Colonic mucosa (tissue), 4 donors: Measurements from ENCODE around the gene CCDC30. TPM values are rescaled to one million over a fixed set of nuclear protein-coding genes. Genes with fewer than 3 reads are reported as not detected.

Source experiments
- DNase-seq: peaks from one replicate; pipeline ENCODE4 v3.0.0-alpha.2; 2020
- H3K27ac ChIP-seq: fragments of 200-600 bp; one replicate; pipeline ENCODE4 v1.8.0; 2021
- H3K27me3 ChIP-seq: fragments of 200-600 bp; one replicate; pipeline ENCODE4 v1.8.0; 2021
- H3K36me3 ChIP-seq: fragments of 200-600 bp; one replicate; pipeline ENCODE4 v1.8.0; 2021
- H3K4me1 ChIP-seq: fragments of 200-600 bp; one replicate; pipeline ENCODE4 v1.8.0; 2021; ENCODE audit warnings: mild to moderate bottlenecking
- H3K4me3 ChIP-seq: fragments of 200-600 bp; one replicate; pipeline ENCODE4 v1.8.0; 2021
- H3K9ac ChIP-seq, 2 donors: one replicate each; pipeline ENCODE4 v1.7.0; 2013; ENCODE audit warnings: control low read depth in 2 of 2, low read depth in 2 of 2, low read length in 2 of 2
- H3K9me3 ChIP-seq: fragments of 200-600 bp; one replicate; pipeline ENCODE4 v1.8.0; 2021
- intact Hi-C: fragments of 100-400 bp; cut with DNase I; formaldehyde crosslinking; loops from one replicate; pipeline ENCODE4 v1.14.1; 2022
- total RNA-seq, 2 donors: library from RNA; stranded (reverse); fragmentation: NEBNext Ultra II Directional in 1 of 2; extraction: Animal tissue kit (Norgen Biotek cat#: 25700) in 1 of 2; gene quantifications; one replicate each; pipeline ENCODE4 v1.2.1, GENCODE V29; 2021
- TF ChIP-seq, protein P1 (sequence below): fragments of 200-600 bp; IDR thresholded peaks from one replicate; pipeline ENCODE4 v1.8.0; 2022; ENCODE audit warnings: antibody characterized with exemption, mild to moderate bottlenecking
- donor health status: healthy.
- donor health status: DM: no; HTN: no; CAD: no.
- donor health status: DM: no; HTN: no; CAD: no.

CCDC30 gene
- total RNA-seq, 2 donors from 2014 or later: 1.5 to 1.8 TPM

DNA sequence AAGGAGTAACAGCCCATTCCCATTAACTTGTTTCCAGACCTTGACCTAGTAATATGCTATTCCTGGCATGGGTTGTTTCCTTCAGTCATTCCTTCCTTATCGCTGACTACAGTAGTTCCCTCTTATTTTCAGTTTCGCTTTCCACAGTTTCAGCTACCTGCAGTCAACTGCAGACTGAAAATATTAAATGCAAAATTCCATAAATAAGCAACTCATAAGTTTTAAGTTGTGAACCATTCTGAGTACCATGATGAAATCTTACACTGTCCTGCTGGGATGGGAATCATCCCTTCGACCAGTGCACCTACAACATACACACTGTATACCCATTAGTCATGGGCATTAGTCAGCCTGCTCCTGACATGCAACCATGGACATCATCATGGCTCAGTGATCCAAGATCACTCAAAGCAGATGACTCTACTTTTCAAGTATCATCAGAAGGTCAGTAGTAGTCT lies 66.7 kb downstream of the CCDC30 start:
- intact Hi-C loops: no loop called here
- H3K9me3 ChIP-seq: no peaks in the 10 kb centered on the region
- H3K4me3 ChIP-seq: no peak overlapping the region
- H3K4me1 ChIP-seq: no peaks in the 10 kb centered on the region
- DNase-seq: no peak
- no peak overlapping the region for H3K27ac ChIP-seq
- no peaks in the 10 kb centered on the region for H3K36me3 ChIP-seq
- no peak overlapping the region for H3K9ac ChIP-seq
- TF ChIP-seq, protein P1, sequence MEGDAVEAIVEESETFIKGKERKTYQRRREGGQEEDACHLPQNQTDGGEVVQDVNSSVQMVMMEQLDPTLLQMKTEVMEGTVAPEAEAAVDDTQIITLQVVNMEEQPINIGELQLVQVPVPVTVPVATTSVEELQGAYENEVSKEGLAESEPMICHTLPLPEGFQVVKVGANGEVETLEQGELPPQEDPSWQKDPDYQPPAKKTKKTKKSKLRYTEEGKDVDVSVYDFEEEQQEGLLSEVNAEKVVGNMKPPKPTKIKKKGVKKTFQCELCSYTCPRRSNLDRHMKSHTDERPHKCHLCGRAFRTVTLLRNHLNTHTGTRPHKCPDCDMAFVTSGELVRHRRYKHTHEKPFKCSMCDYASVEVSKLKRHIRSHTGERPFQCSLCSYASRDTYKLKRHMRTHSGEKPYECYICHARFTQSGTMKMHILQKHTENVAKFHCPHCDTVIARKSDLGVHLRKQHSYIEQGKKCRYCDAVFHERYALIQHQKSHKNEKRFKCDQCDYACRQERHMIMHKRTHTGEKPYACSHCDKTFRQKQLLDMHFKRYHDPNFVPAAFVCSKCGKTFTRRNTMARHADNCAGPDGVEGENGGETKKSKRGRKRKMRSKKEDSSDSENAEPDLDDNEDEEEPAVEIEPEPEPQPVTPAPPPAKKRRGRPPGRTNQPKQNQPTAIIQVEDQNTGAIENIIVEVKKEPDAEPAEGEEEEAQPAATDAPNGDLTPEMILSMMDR: no peak
- H3K27me3 ChIP-seq: no peaks in the 10 kb centered on the region

- H3K27ac ChIP-seq: no peak overlapping the region
- H3K9ac ChIP-seq: no peak overlapping the region
- no peak overlapping the region for H3K4me3 ChIP-seq
- H3K27me3 ChIP-seq: no peaks in the 10 kb centered on the region
- TF ChIP-seq, protein P1: no peak
- H3K4me1 ChIP-seq: no peaks in the 10 kb centered on the region
- intact Hi-C loops: no loop called here
- no peak for DNase-seq
- no peaks in the 10 kb centered on the region for H3K9me3 ChIP-seq
- H3K36me3 ChIP-seq: no peaks in the 10 kb centered on the region
Measured at GRCh38 chr1:42531043-42531442, 68.0 kb downstream of the CCDC30 start.

GRCh38 chr1:42533101-42533863 lies 70.2 kb downstream of the CCDC30 start:
- TF ChIP-seq, protein P1: no peak
- H3K27ac ChIP-seq: no peak overlapping the region
- no peaks in the 10 kb centered on the region for H3K4me1 ChIP-seq
- no peak overlapping the region for H3K9ac ChIP-seq
- H3K36me3 ChIP-seq: no peaks in the 10 kb centered on the region
- intact Hi-C loops: no loop called here
- no peaks in the 10 kb centered on the region for H3K27me3 ChIP-seq
- no peak overlapping the region for H3K4me3 ChIP-seq
- DNase-seq: no peak
- H3K9me3 ChIP-seq: no peaks in the 10 kb centered on the region

GRCh38 chr1:42541104-42541503 lies 78.0 kb downstream of the CCDC30 start:
- TF ChIP-seq, protein P1: no peak
- Histone ChIP-seq H3K9ac (no peak overlapping the region), H3K4me1 (no peaks in the 10 kb centered on the region), H3K4me3 (no peak overlapping the region), H3K9me3 (no peaks in the 10 kb centered on the region), H3K27ac (no peak overlapping the region), H3K27me3 (no peaks in the 10 kb centered on the region), H3K36me3 (no peaks in the 10 kb centered on the region)
- DNase-seq: no peak
- intact Hi-C loops: no loop called here

- TF ChIP-seq, protein P1: no peak
- DNase-seq: no peak
- intact Hi-C loops: no loop called here
Measured at GRCh38 chr1:42551180-42551579, 88.1 kb downstream of the CCDC30 start.

More at GRCh38 chr1:42551180-42551579, 88.1 kb downstream of the CCDC30 start:
- H3K4me3 ChIP-seq: no peak overlapping the region
- H3K27ac ChIP-seq: no peak overlapping the region
- no peaks in the 10 kb centered on the region for H3K36me3 ChIP-seq
- H3K9ac ChIP-seq: no peak overlapping the region
- no peaks in the 10 kb centered on the region for H3K4me1 ChIP-seq
- no peaks in the 10 kb centered on the region for H3K27me3 ChIP-seq
- H3K9me3 ChIP-seq: no peaks in the 10 kb centered on the region
